Stomach (tissue), 4 donors: ENCODE data around the gene SPDYC.

ENCODE experiments used
- CTCF ChIP-seq, 7 experiments: fragments of 450-650 bp in 4 of 7; fragments of 200-600 bp in 3 of 7; sonication (generic) in 3 of 7; IDR thresholded peaks; one replicate each; pipeline ENCODE4 v1.5.1; 2016 to 2019; ENCODE audit warnings: antibody characterized with exemption in 7 of 7, control low read depth in 2 of 7, mild to moderate bottlenecking in 1 of 7
- POLR2A ChIP-seq, 4 donors: fragments of 450-650 bp; IDR thresholded peaks; one replicate each; pipeline ENCODE4 v1.6.1; 2016; ENCODE audit warnings: antibody characterized with exemption in 4 of 4, control low read depth in 2 of 4, mild to moderate bottlenecking in 1 of 4, moderate library complexity in 1 of 4
- POLR2AphosphoS5 ChIP-seq, 3 donors: sonication (generic); formaldehyde crosslinking; IDR thresholded peaks; one replicate each; pipeline ENCODE4 v1.6.1; 2016; ENCODE audit warnings: antibody characterized with exemption in 3 of 3

GRCh38 chr11:65124480-65125196 lies 45.4 kb upstream of the SPDYC start:
- TF ChIP-seq CTCF (IDR thresholded peaks at IDR 0.05) (no peak), POLR2AphosphoS5 (IDR thresholded peaks at IDR 0.05) (no peak), POLR2A (IDR thresholded peaks at IDR 0.05) (no peak)
